Renal cortical epithelial cell (primary cell): ENCODE measurements around the gene CD7. TPM values are rescaled to one million over a fixed set of nuclear protein-coding genes. Genes with fewer than 3 reads are reported as not detected.

ENCODE experiments used
- DNase-seq: peaks from one replicate; pipeline ENCODE4 v3.0.0-alpha.2; 2011; ENCODE audit warnings: low read depth
- total RNA-seq: library from RNA; depleted of rRNA; stranded (reverse); fragments of >200 nt; gene quantifications from 2 replicates; pipeline ENCODE4 v1.2.3, GENCODE V29; 2014

CD7 gene
- total RNA-seq, 1 donor from 2014 or later: not detected

DNA sequence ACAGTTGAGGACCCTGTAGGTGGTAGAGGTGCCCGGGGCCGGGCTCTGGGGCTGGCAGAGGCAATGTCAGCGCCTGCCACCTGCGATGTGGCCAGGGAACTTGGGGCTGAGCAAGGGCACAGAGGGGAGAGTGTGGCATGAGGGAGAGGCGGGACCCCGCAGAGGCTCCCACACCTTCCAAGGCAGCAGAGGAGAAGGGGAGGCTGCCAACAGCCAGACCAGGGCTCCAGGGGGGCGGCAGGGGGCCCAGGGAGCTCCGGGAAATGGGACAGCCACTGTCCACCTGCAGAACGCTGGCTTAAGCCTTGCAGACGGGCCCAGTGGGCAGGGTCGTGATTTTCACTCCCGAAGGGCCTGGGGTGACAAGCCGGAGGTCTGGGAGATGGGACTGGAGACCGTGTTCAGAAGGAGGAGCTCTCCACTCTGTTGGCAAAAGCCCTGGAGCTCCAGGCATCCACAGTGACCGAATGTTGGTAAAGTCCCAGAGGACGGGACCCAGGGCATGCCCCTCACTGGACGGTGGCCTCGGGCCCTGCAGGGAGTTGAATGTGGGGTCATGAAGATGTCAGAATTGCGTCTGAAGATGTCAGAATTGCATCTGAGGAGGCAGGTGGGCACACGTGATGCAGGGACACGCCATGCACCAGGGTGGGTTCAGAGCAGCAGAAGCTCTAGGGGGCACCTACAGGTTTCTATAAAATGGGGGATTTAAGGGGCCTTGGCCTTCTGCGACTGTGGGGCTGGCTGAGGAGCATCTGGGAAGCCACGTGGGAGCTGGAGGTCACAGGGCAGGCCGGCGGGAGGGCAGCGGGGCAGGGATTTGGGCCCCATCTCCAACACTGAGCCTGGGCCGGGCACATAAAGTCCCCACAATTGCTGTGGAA is 18.6 kb downstream of the CD7 start:
- DNase-seq: no peak

- DNase-seq: peak; percentile 91
These were observed 19.5 kb downstream of the CD7 start for GRCh38 chr17:82297714-82298537.

DNA sequence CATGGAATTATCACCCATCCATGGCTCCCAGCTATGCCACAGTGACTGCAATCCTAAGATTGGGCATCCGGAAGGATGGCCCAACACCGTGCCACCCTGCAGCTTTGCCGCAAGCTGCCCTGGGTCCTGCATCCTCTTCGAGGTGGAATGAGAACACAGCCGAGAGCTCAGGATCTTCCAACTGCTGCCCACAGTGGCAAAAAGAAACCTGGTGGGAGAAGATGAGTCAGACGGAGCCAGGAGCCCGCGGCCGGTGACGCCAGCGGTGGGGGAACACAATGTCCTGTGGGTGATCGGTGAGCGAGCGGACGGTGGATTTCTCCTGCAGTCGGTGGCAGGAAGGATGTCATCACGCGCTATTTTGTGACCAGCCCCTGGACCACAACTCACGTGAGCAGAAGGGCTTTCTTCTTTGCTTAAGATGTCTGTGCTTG is 20.1 kb downstream of the CD7 start:
- peak; percentile 89 for DNase-seq

DNA sequence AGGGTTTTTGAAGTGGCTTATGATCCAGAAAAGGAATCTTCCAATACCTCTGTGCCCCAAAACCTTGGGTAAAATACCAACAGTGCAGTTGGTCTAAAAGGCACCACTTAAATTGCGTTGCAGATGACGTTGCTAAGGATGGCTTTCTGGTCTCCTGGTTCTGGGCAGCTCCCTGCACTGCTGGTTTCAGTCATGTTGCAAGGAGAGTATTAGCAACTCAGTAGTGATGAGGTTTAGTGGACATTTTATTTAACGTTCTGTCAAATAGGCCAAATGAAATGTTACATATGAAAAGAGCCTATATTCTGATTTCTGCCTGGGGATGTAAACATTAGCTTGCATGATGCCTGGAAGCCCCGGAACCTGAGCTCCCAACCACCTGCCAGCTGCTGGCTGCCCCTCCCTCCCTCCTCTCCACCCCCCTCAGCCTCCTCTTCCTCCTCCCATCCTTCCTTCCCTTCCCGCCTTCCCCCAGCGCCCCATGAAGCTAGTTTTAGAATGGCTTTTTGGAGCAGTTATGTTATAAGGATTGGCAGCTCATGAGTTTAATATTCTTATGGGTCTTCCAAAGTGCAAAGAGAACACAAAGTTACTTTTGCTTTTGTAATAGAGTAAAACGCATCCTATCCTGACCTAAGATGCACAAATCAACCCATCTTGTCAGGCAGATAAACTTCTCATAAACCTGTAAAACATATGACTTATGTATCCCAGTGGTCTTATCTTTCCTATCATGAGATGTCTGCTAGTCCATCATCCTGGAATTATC is 20.7 kb downstream of the CD7 start:
- DNase-seq: no peak

DNA sequence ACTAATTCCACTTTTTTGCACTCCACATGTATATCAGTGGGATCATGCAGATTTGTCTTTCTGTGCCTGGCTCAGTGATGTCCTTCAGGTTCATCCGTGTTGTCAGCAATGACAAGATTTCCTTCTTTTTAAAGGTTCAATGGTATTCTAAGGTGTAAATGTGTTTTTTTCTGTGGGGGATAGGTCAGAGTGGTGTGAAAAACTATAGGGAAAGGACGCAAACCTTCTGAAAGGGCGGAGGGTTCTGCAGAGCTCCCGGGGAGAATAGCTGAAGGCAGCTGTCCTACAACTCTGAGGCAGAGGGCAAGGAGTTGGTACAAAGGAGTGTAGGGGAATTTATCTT is 22.0 kb downstream of the CD7 start:
- no peak for DNase-seq

DNA sequence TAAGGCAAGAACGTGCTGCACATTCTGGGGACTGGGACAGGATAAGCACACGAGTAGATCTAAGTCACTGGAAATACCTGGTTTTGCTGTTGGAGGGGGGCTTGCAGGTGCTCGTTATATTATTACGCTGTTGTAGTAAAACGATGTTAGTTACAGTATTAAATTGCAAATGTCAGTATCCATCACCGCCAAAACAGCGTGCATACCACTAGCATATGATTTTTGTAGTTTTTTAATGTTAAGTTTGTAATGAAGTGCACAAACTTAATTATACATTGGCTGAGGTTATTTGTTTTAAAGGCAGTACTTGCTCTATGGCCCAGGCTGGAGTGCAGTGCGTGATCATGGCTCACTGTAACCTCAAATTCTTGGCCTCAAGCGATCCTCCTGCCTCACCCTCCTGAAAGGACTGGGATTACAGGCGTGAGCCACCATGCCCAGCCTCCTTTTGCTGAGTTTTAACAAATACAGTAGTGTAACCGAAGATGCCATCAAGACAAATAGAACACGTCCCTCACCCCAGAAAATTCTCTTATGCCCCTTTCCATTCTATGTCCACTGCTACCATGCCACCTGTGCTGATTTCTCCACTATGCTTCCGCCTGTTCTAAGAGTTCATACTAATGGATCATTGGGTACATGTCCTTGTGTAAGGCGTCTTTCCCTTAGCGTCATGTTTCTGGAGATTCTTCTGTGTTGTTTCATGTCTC is 23.2 kb downstream of the CD7 start:
- no peak for DNase-seq

GRCh38 chr17:82292251-82293154 is 24.9 kb downstream of the CD7 start:
- DNase-seq: peak; percentile 97

DNA sequence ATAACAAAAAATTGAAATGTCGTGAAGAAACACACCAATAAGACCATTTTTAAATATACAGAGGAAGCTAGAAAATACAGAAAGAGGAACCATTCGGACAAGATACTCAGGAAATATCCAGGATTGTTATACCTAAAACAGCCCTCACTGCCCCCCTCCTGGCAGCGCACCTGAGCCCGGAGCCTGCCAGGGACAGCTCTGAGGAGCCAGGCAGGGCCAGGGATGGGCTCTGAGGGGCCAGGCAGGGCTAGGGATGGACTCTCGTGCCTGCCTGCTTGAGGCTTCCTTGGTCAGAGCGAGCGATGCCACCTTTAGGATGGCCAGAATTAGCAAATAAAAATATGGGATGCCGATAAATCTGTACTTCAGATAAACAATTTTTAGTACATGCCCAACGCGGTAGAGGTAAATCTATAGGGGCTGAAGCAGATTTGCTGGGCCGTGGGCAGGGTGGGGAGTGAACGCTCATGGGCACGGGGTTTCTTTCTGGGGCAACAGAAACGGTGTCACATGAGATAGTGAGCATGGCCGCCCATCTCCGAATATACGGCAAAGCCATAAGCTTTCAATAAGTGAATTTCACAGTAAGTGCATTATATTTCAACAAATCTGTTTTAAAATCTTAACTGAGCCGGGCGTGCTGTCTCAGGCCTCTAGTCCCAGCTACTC is 25.7 kb downstream of the CD7 start:
- DNase-seq: no peak

DNA sequence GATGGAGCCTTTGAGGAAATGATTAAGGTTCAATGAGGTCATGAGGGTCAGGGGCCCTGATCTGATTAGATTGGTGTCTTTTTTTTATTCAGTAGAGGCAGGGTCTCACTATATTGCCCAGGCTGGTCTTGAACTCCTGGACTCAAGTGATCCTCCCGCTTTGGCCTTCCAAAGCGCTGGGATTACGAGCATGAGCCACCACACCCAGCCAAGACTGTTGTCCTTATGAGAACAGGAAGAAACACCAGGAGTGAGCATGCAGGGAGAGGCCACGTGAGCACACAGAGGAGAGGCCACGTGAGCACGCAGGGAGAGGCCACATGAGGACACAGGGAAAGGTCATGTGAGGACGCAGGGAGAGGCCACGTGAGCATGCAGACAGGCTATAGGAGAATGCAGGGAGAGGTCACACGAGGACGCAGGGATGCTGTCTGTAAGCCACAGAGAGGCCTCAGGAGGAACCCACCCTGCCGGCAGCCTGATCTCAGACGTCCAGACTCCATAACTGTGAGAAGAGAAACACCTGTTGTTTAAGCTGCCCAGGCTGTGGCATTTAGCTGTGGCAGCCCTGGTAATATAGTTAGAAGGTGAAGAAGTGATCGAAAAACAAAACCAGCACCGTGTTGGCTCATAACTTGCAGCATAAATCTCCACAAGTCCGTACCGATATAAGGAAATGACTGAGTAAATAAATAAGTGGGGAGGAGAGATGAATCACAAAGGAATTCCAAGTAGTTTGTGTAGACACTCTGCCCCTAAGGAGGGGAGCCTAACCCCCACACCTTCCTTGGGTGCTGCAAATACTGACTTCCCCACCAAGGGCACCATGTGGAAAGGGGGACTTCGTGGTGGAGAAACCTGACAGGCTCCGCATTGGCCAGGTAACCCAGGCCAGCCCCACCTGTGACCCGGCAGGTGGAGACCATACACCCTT is 29.3 kb downstream of the CD7 start:
- DNase-seq: peak; percentile 94

DNA sequence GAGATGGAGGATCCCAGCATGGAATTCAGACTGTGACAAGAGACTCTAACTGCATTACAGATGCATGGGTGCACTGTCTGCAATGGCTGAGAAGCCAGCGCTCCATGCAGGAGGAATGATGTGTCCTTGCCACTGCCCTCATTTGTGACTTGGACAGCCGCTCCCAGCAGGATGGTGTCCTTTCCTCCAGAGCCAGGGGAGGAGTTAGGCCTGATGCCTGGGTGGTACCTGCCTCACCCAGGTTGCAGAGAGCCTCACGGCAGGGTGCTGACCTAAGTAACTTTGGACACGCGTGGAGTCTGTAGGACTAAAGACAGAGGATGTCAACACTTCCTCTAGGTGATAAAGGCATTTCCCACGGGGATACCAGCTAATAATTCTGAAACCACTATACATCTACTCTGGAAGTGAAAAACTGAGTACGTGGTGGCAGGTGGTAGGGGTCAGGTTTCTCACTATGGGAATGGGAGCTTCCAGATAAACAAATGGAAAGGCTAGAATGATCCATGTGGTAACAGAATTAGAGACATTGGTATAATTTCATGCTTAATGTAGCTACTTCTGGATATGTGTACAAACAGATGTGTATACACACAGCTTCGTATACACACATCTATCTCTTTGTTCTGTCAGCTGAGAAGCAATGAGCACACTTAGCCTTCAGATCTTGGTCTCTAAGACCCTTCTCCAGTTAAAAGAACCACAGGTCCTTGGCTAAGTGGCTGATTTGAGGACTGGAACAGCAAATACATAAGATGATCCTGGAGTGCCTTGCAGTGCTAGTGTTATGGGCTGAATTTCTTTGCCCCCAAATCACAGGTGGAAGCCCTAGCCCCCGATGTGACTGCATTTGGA is 30.2 kb downstream of the CD7 start:
- no peak for DNase-seq

- no peak for DNase-seq
These were observed 32.3 kb downstream of the CD7 start for GRCh38 chr17:82285141-82285540.

DNA sequence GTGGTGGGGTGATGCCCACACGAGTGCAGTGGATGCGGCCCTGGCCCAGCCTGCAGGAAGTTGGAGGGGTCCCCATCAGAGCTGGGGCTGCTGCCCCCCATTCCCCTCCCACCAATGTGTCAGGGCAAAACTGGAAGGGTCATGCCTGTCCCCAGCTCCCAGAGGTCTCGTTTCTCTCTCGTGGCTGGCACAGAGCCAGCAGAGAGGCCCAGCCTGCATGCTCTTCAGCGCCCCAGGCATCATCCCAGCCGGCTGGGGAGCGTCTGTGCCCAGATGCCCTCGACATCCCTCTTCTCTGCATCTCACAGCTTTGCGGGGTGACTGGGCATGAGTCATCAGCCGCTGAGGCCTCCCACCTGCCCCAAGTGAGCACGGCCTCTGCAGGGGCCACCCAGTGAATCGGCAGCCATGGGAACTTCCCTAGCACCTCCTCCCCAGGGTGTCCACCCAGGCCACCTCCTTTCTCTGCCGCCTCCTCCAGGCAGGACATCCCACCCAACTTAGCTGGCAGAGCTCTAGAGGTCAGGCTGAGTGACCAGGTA is 34.1 kb downstream of the CD7 start:
- peak; percentile 81 for DNase-seq

DNA sequence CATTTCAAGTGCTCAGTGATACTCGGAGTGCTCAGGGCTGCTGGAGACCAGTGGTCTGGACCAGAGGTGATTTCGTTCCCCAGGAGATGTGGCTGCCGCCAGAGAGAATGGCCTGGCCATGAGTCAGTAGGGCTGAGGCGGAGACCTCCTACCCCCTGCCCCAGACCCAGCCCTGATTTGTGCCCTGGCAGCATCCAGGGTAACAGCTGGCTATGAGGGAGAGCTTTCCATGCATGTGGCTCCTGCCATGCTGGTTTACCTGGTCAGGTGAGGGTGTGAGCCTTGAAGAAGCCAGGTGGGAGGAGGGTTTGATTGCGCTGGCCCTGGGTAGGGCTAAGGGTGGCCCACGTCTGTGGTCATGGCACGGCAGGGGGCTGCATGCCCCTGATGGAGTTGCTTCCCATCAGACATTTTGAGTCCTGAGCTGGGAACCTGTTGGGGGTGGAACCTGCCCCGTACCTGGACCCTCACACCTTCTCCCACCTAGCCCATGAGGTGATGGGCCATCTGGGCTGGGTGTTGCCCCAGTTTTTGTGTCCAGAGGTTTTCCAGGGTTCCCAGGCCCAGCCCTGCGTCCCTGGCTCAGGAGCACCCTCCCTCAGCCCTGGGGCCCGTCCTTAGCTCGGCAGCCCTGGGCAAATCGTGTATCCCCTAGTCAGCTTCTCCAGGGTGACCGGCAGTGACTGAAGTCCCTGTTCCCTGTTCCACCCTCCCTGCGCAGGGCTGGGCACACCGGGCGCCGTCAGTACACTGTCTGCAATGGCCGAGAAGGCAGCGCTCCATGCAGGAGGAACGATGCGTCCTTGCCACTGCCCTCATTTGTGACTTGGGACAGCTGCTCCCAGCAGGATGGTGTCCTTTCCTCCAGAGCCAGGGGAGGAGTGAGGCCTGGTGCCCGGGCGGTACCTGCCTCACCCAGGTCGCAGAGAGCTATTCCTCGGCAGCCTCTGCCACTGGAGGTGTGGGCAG is 34.9 kb downstream of the CD7 start:
- DNase-seq: no peak

DNA sequence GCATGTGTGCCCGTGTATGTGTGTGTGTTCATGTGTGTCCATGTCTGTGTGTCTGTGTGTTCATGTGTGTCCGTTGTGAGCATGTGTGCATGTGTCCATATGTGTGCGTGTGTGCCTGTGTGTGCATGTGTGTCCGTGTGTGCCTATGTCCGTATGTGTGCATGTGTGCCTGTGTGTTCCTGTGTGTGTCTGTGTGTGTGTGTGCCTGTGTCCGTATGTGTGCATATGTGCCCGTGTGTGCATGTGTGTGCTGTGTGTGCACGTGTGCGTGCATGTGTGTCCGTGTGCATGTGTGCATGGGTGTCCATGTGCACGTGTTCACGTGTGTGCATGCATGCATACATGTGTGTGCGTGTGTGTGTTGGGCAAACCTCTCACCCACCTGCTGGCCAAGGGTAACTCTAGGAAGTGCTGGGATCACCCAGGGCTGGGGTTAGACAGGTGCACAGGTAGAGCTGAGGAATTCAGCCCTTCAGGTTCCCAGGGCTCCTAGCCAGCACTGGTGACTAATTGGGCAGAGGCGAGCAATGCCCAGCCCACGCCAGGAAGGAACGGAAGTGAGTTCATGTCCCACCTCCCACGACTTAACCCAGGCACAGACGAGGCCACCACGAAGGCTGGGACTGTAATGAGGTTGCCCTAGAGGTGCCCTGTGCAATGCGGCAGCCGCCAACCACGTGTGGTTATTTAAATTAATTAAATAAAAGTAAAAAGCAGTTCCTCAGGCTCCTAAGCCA is 35.7 kb downstream of the CD7 start:
- DNase-seq: peak; percentile 92

GRCh38 chr17:82281076-82281475 is 36.3 kb downstream of the CD7 start:
- no peak for DNase-seq

GRCh38 chr17:82280537-82280936 is 36.9 kb downstream of the CD7 start:
- no peak for DNase-seq
